Activated CD8-positive, alpha-beta T cell treated with anti-CD3 and anti-CD28 coated beads for 36 hours (primary cell): ENCODE measurements around the gene CDK5RAP2. TPM values are rescaled to one million over a fixed set of nuclear protein-coding genes. Genes with fewer than 3 reads are reported as not detected.
A peak's percentile ranks its signal among the peaks of the same experiment; 100 is the strongest.

Experiments used
- ATAC-seq: fragments of 200-7000 bp; cut with Tn5 transposase; one replicate; pipeline ENCODE4 v1.10.0; 2021; ENCODE audit warnings: mild to moderate bottlenecking, moderate library complexity
- CTCF ChIA-PET: fragments of 350-600 bp; sonication (Branson Sonifier 250); formaldehyde crosslinking; loops from one replicate; lab custom pipeline; 2021; ENCODE audit warnings: antibody characterized with exemption; lab: Charles Lee
- POLR2A ChIA-PET: fragments of 350-600 bp; sonication (Branson Sonifier 250); formaldehyde crosslinking; loops from one replicate; lab custom pipeline; 2021; ENCODE audit warnings: antibody characterized with exemption; lab: Charles Lee
- DNase-seq: peaks from one replicate; pipeline ENCODE4 v3.0.0-alpha.2; 2020
- H3K27ac Mint-ChIP-seq: one replicate; pipeline ENCODE4 v1.8.0; 2021; ENCODE audit warnings: mild to moderate bottlenecking, mixed read lengths
- H3K27me3 Mint-ChIP-seq: one replicate; pipeline ENCODE4 v1.8.0; 2021; ENCODE audit warnings: mixed read lengths
- H3K36me3 Mint-ChIP-seq: one replicate; pipeline ENCODE4 v1.8.0; 2021; ENCODE audit warnings: low read depth, mixed read lengths
- H3K4me1 Mint-ChIP-seq: one replicate; pipeline ENCODE4 v1.8.0; 2021; ENCODE audit warnings: low read depth, mixed read lengths
- H3K4me3 Mint-ChIP-seq: one replicate; pipeline ENCODE4 v1.8.0; 2021; ENCODE audit warnings: mild to moderate bottlenecking, moderate library complexity, mixed read lengths
- H3K9me3 Mint-ChIP-seq: one replicate; pipeline ENCODE4 v1.8.0; 2021; ENCODE audit warnings: mixed read lengths
- CTCF ChIP-seq: fragments of 200-600 bp; IDR thresholded peaks from one replicate; pipeline ENCODE4 v1.8.0; 2022; ENCODE audit warnings: antibody characterized with exemption, mild to moderate bottlenecking
- intact Hi-C: fragments of 100-400 bp; cut with micrococcal nuclease; formaldehyde crosslinking; loops from one replicate; pipeline ENCODE4 v1.10.0; 2022
- total RNA-seq, 2 experiments: library from RNA; stranded (reverse); gene quantifications; one replicate each; pipeline ENCODE4 v1.2.3, GENCODE V29; 2021

The CDK5RAP2 gene
- total RNA-seq, 2 experiments from 2014 or later, result 61.5 to 67.6 TPM

- Mint-ChIP-seq H3K4me3 (peak overlapping the region; percentile 99), H3K27me3 (no peaks in the 10 kb centered on the region), H3K27ac (peak overlapping the region; percentile 94), H3K36me3 (peaks cover 17% of the 10 kb centered on the region), H3K9me3 (no peaks in the 10 kb centered on the region), H3K4me1 (peaks cover 49% of the 10 kb centered on the region)
- TF ChIP-seq CTCF, result no peak
- intact Hi-C loops, result no loop called here
- ChIA-PET POLR2A (interaction anchor here (0.9 kb wide), 1 partner anchor 14 kb away, joined by 6 read pairs; no protein-coding TSS in a partner anchor), CTCF (no interaction called here)
- DNase-seq, result no peak
- peak; percentile 35 for ATAC-seq
Measured at GRCh38 chr9:120579139-120580050, 572 bp downstream of the CDK5RAP2 start.

GRCh38 chr9:120574473-120574872 lies 5.5 kb downstream of the CDK5RAP2 start:
- Mint-ChIP-seq H3K27me3 (no peaks in the 10 kb centered on the region), H3K4me1 (peaks cover 39% of the 10 kb centered on the region), H3K27ac (peak overlapping the region; percentile 12), H3K36me3 (peaks cover 22% of the 10 kb centered on the region), H3K4me3 (no peak overlapping the region), H3K9me3 (no peaks in the 10 kb centered on the region)
- POLR2A ChIA-PET, result no interaction called here
- no peak for DNase-seq
- CTCF ChIA-PET, result no interaction called here
- intact Hi-C loops, result no loop called here
- no peak for TF ChIP-seq CTCF
- ATAC-seq, result no peak

- DNase-seq (no peak), ATAC-seq (no peak)
- Mint-ChIP-seq H3K27me3 (no peaks in the 10 kb centered on the region), H3K4me1 (peaks cover 27% of the 10 kb centered on the region), H3K4me3 (no peak overlapping the region), H3K27ac (no peak overlapping the region), H3K36me3 (peaks cover 32% of the 10 kb centered on the region), H3K9me3 (no peaks in the 10 kb centered on the region)
- POLR2A ChIA-PET, result no interaction called here
- TF ChIP-seq CTCF, result no peak
- CTCF ChIA-PET, result no interaction called here
- intact Hi-C loops, result no loop called here
Measured at GRCh38 chr9:120572472-120572871, 7.5 kb downstream of the CDK5RAP2 start.

GRCh38 chr9:120571443-120572257 lies 8.3 kb downstream of the CDK5RAP2 start:
- POLR2A ChIA-PET, result interaction anchor here (1.0 kb wide), 1 partner anchor 10 kb away, joined by 4 read pairs; no protein-coding TSS in a partner anchor
- intact Hi-C loops, result no loop called here
- no peak for TF ChIP-seq CTCF
- Mint-ChIP-seq H3K27ac (no peak overlapping the region), H3K9me3 (no peaks in the 10 kb centered on the region), H3K27me3 (no peaks in the 10 kb centered on the region), H3K4me1 (peaks cover 20% of the 10 kb centered on the region), H3K36me3 (peaks cover 32% of the 10 kb centered on the region), H3K4me3 (no peak overlapping the region)
- DNase-seq (no peak), ATAC-seq (no peak)
- CTCF ChIA-PET, result no interaction called here
